Endothelial cell (in vitro differentiated cells): Measurements from ENCODE around the gene ERC2. TPM values are rescaled to one million over a fixed set of nuclear protein-coding genes. Genes with fewer than 3 reads are reported as not detected.

Experiments used
- DNase-seq: peaks from one replicate; pipeline ENCODE4 v3.0.0; 2021; ENCODE audit warnings: low spot score
- H3K27ac Mint-ChIP-seq: one replicate; pipeline ENCODE4 v1.8.0; 2021; ENCODE audit warnings: mixed read lengths, inconsistent platforms; ENCODE audit not compliant: unreplicated experiment
- H3K27me3 Mint-ChIP-seq: one replicate; pipeline ENCODE4 v1.8.0; 2021; ENCODE audit warnings: mild to moderate bottlenecking, moderate library complexity, mixed read lengths, inconsistent platforms; ENCODE audit not compliant: unreplicated experiment
- H3K36me3 Mint-ChIP-seq: one replicate; pipeline ENCODE4 v1.8.0; 2021; ENCODE audit warnings: mild to moderate bottlenecking, low read depth, mixed read lengths, inconsistent platforms; ENCODE audit not compliant: unreplicated experiment
- H3K4me1 Mint-ChIP-seq: one replicate; pipeline ENCODE4 v1.8.0; 2021; ENCODE audit warnings: mild to moderate bottlenecking, mixed read lengths, inconsistent platforms; ENCODE audit not compliant: unreplicated experiment
- H3K4me3 Mint-ChIP-seq: one replicate; pipeline ENCODE4 v1.8.0; 2021; ENCODE audit warnings: mild to moderate bottlenecking, mixed read lengths, inconsistent platforms; ENCODE audit not compliant: unreplicated experiment
- H3K9me3 Mint-ChIP-seq: one replicate; pipeline ENCODE4 v1.8.0; 2021; ENCODE audit warnings: mixed read lengths, inconsistent platforms; ENCODE audit not compliant: unreplicated experiment
- CTCF ChIP-seq: fragments of 200-600 bp; sonication (generic); IDR thresholded peaks from one replicate; pipeline ENCODE4 v1.5.0; 2021; ENCODE audit warnings: antibody characterized with exemption; ENCODE audit not compliant: unreplicated experiment
- total RNA-seq: library from RNA; stranded (reverse); fragmentation: NEBNext Ultra II Directional; extraction: Animal tissue kit (Norgen Biotek cat#: 25700); gene quantifications from one replicate; pipeline ENCODE4 v1.2.1, GENCODE V29; 2021; ENCODE audit not compliant: unreplicated experiment

ERC2 gene
- total RNA-seq, 1 donor from 2014 or later: 20.5 TPM

- Mint-ChIP-seq H3K36me3 (no peaks in the 10 kb centered on the region), H3K4me3 (peak overlapping the region; percentile 9), H3K4me1 (peaks cover 37% of the 10 kb centered on the region), H3K27ac (peak overlapping the region; percentile 74), H3K9me3 (no peaks in the 10 kb centered on the region), H3K27me3 (peaks cover 5% of the 10 kb centered on the region)
- peak; percentile 51 for DNase-seq
- no peak for TF ChIP-seq CTCF
Observed at GRCh38 chr3:55601366-55602080, 866.7 kb downstream of the ERC2 start.

- H3K4me3 Mint-ChIP-seq: no peak overlapping the region
- no peak for TF ChIP-seq CTCF
- no peak for DNase-seq
- peaks cover 5% of the 10 kb centered on the region for H3K27me3 Mint-ChIP-seq
- H3K27ac Mint-ChIP-seq: no peak overlapping the region
- peaks cover 31% of the 10 kb centered on the region for H3K4me1 Mint-ChIP-seq
- H3K9me3 Mint-ChIP-seq: no peaks in the 10 kb centered on the region
- H3K36me3 Mint-ChIP-seq: no peaks in the 10 kb centered on the region
Observed at GRCh38 chr3:55598224-55598623, 870.0 kb downstream of the ERC2 start.

- no peak overlapping the region for H3K4me3 Mint-ChIP-seq
- TF ChIP-seq CTCF: no peak
- no peak overlapping the region for H3K27ac Mint-ChIP-seq
- H3K4me1 Mint-ChIP-seq: peaks cover 28% of the 10 kb centered on the region
- H3K9me3 Mint-ChIP-seq: no peaks in the 10 kb centered on the region
- no peak for DNase-seq
- H3K27me3 Mint-ChIP-seq: peaks cover 3% of the 10 kb centered on the region
- H3K36me3 Mint-ChIP-seq: no peaks in the 10 kb centered on the region
Observed at GRCh38 chr3:55597641-55598040, 870.6 kb downstream of the ERC2 start.

- Mint-ChIP-seq H3K4me1 (peaks cover 13% of the 10 kb centered on the region), H3K36me3 (no peaks in the 10 kb centered on the region), H3K27me3 (peaks cover 2% of the 10 kb centered on the region), H3K9me3 (no peaks in the 10 kb centered on the region), H3K4me3 (no peak overlapping the region), H3K27ac (no peak overlapping the region)
- no peak for TF ChIP-seq CTCF
- no peak for DNase-seq
Observed at GRCh38 chr3:55596212-55596611, 872.1 kb downstream of the ERC2 start.

GRCh38 chr3:55595420-55595819, 872.8 kb downstream of the ERC2 start:
- DNase-seq: no peak
- H3K36me3 Mint-ChIP-seq: no peaks in the 10 kb centered on the region
- no peak overlapping the region for H3K27ac Mint-ChIP-seq
- TF ChIP-seq CTCF: no peak
- H3K4me3 Mint-ChIP-seq: no peak overlapping the region
- H3K4me1 Mint-ChIP-seq: peaks cover 5% of the 10 kb centered on the region
- H3K9me3 Mint-ChIP-seq: no peaks in the 10 kb centered on the region
- H3K27me3 Mint-ChIP-seq: no peaks in the 10 kb centered on the region
